ENCODE results near the gene GNG12. TPM values are rescaled to one million over a fixed set of nuclear protein-coding genes. Genes with fewer than 3 reads are reported as not detected.

The GNG12 gene
- total RNA-seq, 1 donor from 2014 or later: 71.2 TPM

DNA sequence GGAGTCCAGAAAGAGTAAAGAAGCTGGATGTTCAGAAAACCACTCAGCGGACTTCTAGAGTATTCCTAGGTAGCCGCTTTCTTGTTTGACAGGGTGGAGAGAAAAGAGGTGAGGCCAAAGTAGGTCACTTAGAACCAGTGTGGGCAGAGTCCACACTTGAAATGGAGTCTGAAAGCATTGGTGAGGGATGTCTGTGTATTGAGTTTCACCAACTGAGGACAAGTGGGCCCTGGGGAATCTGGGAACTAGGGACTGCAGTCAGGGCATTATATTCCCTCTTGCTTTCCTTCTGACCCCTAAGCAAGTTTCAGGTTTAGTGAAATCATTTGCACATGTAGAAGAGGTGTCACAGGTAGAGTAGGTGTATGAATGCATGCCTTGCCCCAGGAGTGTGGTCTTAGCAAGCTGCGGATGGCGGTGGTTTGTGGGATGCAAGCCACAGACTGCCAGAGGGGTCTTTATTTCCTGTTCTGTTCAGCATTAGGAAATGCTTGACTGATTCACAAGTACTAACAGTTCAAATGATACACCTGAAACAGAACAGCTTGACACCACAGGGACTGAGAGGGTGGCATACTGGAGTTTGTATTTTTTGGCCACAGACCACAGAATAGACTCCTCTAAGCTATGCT is 1.1 kb upstream of the GNG12 start:
- Histone ChIP-seq H3K4me1 (peaks cover 10 to 43% of the 10 kb centered on the region in 2 donors), H3K27ac (peak overlapping the region; percentile 93 to 96), H3K4me3 (no peak overlapping the region), H3K36me3 (no peaks in the 10 kb centered on the region), H3K9me3 (no peaks in the 10 kb centered on the region), H3K27me3 (no peaks in the 10 kb centered on the region)
- TF ChIP-seq, protein P1, sequence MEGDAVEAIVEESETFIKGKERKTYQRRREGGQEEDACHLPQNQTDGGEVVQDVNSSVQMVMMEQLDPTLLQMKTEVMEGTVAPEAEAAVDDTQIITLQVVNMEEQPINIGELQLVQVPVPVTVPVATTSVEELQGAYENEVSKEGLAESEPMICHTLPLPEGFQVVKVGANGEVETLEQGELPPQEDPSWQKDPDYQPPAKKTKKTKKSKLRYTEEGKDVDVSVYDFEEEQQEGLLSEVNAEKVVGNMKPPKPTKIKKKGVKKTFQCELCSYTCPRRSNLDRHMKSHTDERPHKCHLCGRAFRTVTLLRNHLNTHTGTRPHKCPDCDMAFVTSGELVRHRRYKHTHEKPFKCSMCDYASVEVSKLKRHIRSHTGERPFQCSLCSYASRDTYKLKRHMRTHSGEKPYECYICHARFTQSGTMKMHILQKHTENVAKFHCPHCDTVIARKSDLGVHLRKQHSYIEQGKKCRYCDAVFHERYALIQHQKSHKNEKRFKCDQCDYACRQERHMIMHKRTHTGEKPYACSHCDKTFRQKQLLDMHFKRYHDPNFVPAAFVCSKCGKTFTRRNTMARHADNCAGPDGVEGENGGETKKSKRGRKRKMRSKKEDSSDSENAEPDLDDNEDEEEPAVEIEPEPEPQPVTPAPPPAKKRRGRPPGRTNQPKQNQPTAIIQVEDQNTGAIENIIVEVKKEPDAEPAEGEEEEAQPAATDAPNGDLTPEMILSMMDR (IDR thresholded peaks at IDR 0.05): no peak
- DNase-seq (ENCODE audit: low spot score in 2 of 2): no peak
- intact Hi-C loops (cut with DNase I): loop anchor here (5.0 to 10.0 kb wide), 4 partner anchors 67 to 910 kb away; partner anchors contain the start of genes DNAI4 and MIER1

DNA sequence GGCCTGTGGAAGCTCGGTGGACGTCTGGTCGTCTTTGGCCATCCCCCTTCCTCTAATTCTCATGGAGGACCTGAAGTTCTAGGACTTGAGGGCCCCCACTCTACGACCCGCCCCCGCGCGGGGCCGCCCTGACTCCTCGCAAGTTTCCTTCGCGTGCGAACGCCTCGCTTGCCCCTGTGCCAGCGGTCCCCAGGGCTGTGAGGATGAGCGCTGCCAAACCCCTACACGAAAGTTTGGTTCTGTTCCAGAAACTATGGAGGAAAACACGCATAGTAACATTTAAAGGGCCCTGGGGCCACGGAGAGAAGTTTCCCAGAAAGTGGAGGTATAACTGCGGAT is 304 bp upstream of the GNG12 start:
- Histone ChIP-seq H3K27ac (peak overlapping the region; percentile 93 to 96), H3K4me3 (peak overlapping the region; percentile 70 to 85), H3K4me1 (peaks cover 10 to 35% of the 10 kb centered on the region in 2 donors), H3K27me3 (no peaks in the 10 kb centered on the region), H3K36me3 (no peaks in the 10 kb centered on the region), H3K9me3 (no peaks in the 10 kb centered on the region)
- intact Hi-C loops (cut with DNase I): loop anchor here (2.0 to 10.0 kb wide), 6 partner anchors 19 to 909 kb away; partner anchors contain the start of genes DNAI4, GADD45A and MIER1
- peak in 1 of 2 donors; percentile 80 for DNase-seq (ENCODE audit: low spot score in 2 of 2)
- TF ChIP-seq, protein P1 (IDR thresholded peaks at IDR 0.05): no peak

DNA sequence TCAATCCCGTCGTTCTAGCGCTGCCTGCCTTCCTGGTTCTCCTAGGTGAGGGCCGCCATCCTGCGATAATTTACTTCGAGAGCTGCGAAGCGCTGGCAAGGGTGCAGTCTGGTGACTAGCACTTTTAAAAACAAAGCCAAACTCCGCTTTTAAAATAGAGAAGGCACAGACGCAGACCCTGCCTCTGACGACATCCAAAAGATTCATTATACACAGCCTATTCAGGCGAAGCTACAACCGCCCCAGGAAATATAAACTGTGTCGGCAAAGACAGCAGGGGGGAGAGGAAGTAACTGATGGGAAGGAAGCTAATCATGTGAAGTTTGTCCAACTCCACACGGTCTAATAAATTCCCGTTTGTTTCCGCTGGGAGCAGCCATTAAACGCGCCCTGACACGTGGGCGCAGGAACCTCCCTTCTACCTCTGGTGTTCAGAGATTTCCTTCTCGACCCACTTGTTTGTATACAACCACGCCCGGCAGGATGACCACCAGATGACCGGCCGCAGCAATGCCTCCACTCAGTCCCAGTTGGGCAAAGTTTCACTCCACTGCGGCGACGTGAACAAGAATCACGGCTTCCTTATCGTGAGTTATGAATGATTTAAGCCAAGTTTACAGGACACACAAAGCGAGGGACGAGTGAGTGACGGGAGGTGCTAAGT is 1.3 kb downstream of the GNG12 start:
- intact Hi-C loops (cut with DNase I): loop anchor here (1.0 to 10.0 kb wide), 7 partner anchors 17 to 907 kb away; partner anchors contain the start of genes DNAI4, GADD45A and MIER1
- Histone ChIP-seq H3K4me1 (peaks cover 4 to 26% of the 10 kb centered on the region in 2 donors), H3K36me3 (peaks cover 0 to 5% of the 10 kb centered on the region in 2 donors), H3K27me3 (no peaks in the 10 kb centered on the region), H3K4me3 (peak overlapping the region; percentile 70 to 85), H3K27ac (peak overlapping the region; percentile 93 to 96), H3K9me3 (no peaks in the 10 kb centered on the region)
- DNase-seq (ENCODE audit: low spot score in 2 of 2): peak in 1 of 2 donors; percentile 83
- TF ChIP-seq, protein P1 (IDR thresholded peaks at IDR 0.05): no peak

DNA sequence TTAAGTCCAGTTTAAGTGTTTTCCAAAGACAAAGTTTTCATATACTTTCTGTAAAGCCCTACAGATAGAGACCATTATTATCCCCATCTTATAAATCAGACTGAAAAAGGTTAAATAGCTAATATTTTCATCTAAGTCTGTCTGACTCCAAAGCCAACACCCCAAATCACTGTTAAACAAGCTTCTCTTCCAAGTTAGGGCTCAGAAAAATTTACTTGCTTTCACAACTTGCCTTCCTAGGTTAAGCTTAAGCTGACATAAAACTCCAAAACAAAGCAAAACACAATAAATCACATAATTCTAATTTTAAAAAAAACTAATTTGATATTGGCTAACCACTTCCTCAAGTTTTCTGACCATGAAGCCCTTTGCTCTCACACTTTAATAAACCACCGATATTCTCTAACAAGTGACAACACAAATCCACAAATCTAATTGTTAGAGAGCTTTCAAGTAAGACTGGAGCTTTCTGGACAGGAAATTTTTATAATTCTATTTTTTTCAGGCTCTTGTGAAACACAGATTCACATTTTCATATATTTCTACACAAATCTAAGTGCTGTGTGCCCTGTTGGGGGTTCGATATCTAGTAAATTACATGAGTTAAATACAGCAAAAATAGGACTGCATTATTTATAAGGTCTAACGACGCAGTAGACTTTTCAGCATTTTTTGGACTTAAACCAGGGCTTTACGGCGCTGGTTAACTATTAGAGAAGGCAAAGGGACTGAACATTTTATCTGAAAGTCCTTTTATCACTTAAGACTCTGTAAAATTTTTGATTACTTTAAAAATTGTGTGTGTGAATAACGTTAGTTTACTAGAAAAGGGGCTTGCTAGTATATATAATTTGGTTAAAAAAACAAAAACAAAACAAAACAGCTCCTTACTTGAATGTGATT is 2.1 kb downstream of the GNG12 start:
- peaks cover 0 to 5% of the 10 kb centered on the region in 2 donors for H3K36me3 ChIP-seq
- H3K27me3 ChIP-seq: no peaks in the 10 kb centered on the region
- H3K9me3 ChIP-seq: no peaks in the 10 kb centered on the region
- peak overlapping the region; percentile 70 to 85 for H3K4me3 ChIP-seq
- intact Hi-C loops (cut with DNase I): loop anchor here (5.0 to 10.0 kb wide), 4 partner anchors 64 to 906 kb away; partner anchors contain the start of genes DNAI4 and MIER1
- no peak for DNase-seq (ENCODE audit: low spot score in 2 of 2)
- peaks cover 4 to 30% of the 10 kb centered on the region in 2 donors for H3K4me1 ChIP-seq
- peak overlapping the region; percentile 93 to 96 for H3K27ac ChIP-seq
- TF ChIP-seq, protein P1 (IDR thresholded peaks at IDR 0.05): no peak

DNA sequence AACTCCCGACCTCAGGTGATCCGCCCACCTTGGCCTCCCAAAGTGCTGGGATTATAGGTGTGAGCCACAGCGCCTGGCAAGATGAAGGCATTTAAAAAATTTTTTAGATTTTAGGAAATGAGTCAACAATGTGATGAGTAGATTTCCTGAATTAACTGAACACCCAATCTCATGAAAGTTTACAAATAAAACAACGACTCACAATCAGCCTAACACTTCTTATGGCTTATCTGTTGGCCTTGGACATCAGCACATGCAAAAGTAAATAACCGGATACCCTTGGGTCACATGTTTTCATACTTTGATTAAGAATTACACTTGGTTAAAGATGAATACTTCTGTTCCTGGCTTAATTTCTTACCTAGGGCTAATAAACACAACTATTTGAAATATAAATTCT is 3.0 kb downstream of the GNG12 start:
- no peak for DNase-seq (ENCODE audit: low spot score in 2 of 2)
- TF ChIP-seq, protein P1 (IDR thresholded peaks at IDR 0.05): no peak
- Histone ChIP-seq H3K4me3 (peak overlapping the region; percentile 70 to 85), H3K27ac (peak overlapping the region; percentile 93 to 96), H3K27me3 (no peaks in the 10 kb centered on the region), H3K9me3 (no peaks in the 10 kb centered on the region), H3K4me1 (peaks cover 4 to 27% of the 10 kb centered on the region in 2 donors), H3K36me3 (peaks cover 0 to 5% of the 10 kb centered on the region in 2 donors)
- intact Hi-C loops (cut with DNase I): loop anchor here (5.0 to 10.0 kb wide), 4 partner anchors 63 to 905 kb away; partner anchors contain the start of genes DNAI4 and MIER1
